Ishikawa (cell line): ENCODE measurements around the gene CPB1.

Experiments used
- CEBPB ChIP-seq: IDR thresholded peaks from 2 replicates; pipeline ENCODE4 v1.6.1; 2012
- CREB1 ChIP-seq: IDR thresholded peaks from 2 replicates; pipeline ENCODE4 v1.6.1; 2012; ENCODE audit warnings: low read depth
- EGR1 ChIP-seq: IDR thresholded peaks from 2 replicates; pipeline ENCODE4 v1.6.1; 2012
- EP300 ChIP-seq: IDR thresholded peaks from 2 replicates; pipeline ENCODE4 v1.6.1; 2012; ENCODE audit warnings: borderline replicate concordance
- FOXM1 ChIP-seq: IDR thresholded peaks from 2 replicates; pipeline ENCODE4 v1.6.1; 2012; ENCODE audit warnings: low read depth, borderline replicate concordance
- MAX ChIP-seq: IDR thresholded peaks from 2 replicates; pipeline ENCODE4 v1.6.1; 2012
- NFIC ChIP-seq: IDR thresholded peaks from 2 replicates; pipeline ENCODE4 v1.6.1; 2012
- RAD21 ChIP-seq: IDR thresholded peaks from 2 replicates; pipeline ENCODE4 v1.6.1; 2012; ENCODE audit warnings: low read depth
- REST ChIP-seq: IDR thresholded peaks from 2 replicates; pipeline ENCODE4 v1.6.1; 2012; ENCODE audit warnings: low read depth, mild to moderate bottlenecking
- TAF1 ChIP-seq: IDR thresholded peaks from 2 replicates; pipeline ENCODE4 v1.6.1; 2012; ENCODE audit warnings: low read depth, mild to moderate bottlenecking
- TCF12 ChIP-seq: IDR thresholded peaks from 2 replicates; pipeline ENCODE4 v1.6.1; 2012; ENCODE audit warnings: low read depth
- TEAD4 ChIP-seq: IDR thresholded peaks from 2 replicates; pipeline ENCODE4 v1.6.1; 2012
- USF1 ChIP-seq: IDR thresholded peaks from 2 replicates; pipeline ENCODE4 v1.6.1; 2012
- YY1 ChIP-seq: IDR thresholded peaks from 2 replicates; pipeline ENCODE4 v1.6.1; 2012; ENCODE audit warnings: low read depth
- ZBTB7A ChIP-seq: IDR thresholded peaks from 2 replicates; pipeline ENCODE4 v1.6.1; 2012; ENCODE audit warnings: low read depth

Gene CPB1

GRCh38 chr3:148829926-148830325, 2.3 kb downstream of the CPB1 start:
- TF ChIP-seq REST (no peak), RAD21 (no peak), USF1 (no peak), MAX (no peak), TCF12 (no peak), ZBTB7A (no peak), YY1 (no peak), CEBPB (no peak), FOXM1 (no peak), TAF1 (no peak), NFIC (no peak), TEAD4 (no peak), EP300 (no peak), CREB1 (no peak), EGR1 (no peak)

GRCh38 chr3:148833223-148833622, 5.6 kb downstream of the CPB1 start:
- TF ChIP-seq TCF12 = no peak
- TF ChIP-seq MAX = no peak
- TF ChIP-seq NFIC = no peak
- no peak for TF ChIP-seq RAD21
- TF ChIP-seq YY1 = no peak
- no peak for TF ChIP-seq EP300
- TF ChIP-seq CREB1 = no peak
- no peak for TF ChIP-seq REST
- no peak for TF ChIP-seq USF1
- no peak for TF ChIP-seq TAF1
- no peak for TF ChIP-seq FOXM1

- TF ChIP-seq USF1 = no peak
- no peak for TF ChIP-seq CEBPB
Measured at GRCh38 chr3:148839805-148840204, 12.2 kb downstream of the CPB1 start.

- TF ChIP-seq TAF1 (no peak), EGR1 (no peak), MAX (no peak), CREB1 (no peak), REST (no peak), FOXM1 (no peak), YY1 (no peak), CEBPB (no peak), TCF12 (no peak), TEAD4 (no peak), RAD21 (no peak), ZBTB7A (no peak), USF1 (no peak), EP300 (no peak), NFIC (no peak)
Measured at GRCh38 chr3:148840451-148840850, 12.8 kb downstream of the CPB1 start.
